RWPE2 (cell line): ENCODE measurements around the gene FAM124A.

Source experiments
- ATAC-seq: fragments of 200-7000 bp; cut with Tn5 transposase; 3 replicates; pipeline ENCODE4 v1.9.1; 2021; ENCODE audit warnings: low read depth
- DNase-seq: peaks from one replicate; pipeline ENCODE4 v3.0.0-alpha.2; 2020; ENCODE audit warnings: low spot score
- H3K27ac ChIP-seq: fragments of 450-650 bp; 2 replicates; pipeline ENCODE4 v1.5.1; 2017; ENCODE audit warnings: mild to moderate bottlenecking; ENCODE audit not compliant: poor library complexity, severe bottlenecking
- H3K27me3 ChIP-seq: fragments of 250-450 bp; sonication (Bioruptor Pico); 2 replicates; pipeline ENCODE4 v1.5.1; 2021; ENCODE audit warnings: mild to moderate bottlenecking, moderate library complexity; ENCODE audit not compliant: insufficient read depth, poor library complexity, severe bottlenecking
- H3K36me3 ChIP-seq: fragments of 250-450 bp; sonication (Bioruptor Pico); 2 replicates; pipeline ENCODE4 v1.5.1; 2020; ENCODE audit warnings: low read depth, mild to moderate bottlenecking, moderate library complexity
- H3K4me1 ChIP-seq: fragments of 250-450 bp; sonication (Bioruptor Pico); 2 replicates; pipeline ENCODE4 v1.5.1; 2021; ENCODE audit warnings: mild to moderate bottlenecking, moderate library complexity; ENCODE audit not compliant: insufficient read depth, poor library complexity, severe bottlenecking
- H3K4me3 ChIP-seq: fragments of 250-450 bp; sonication (Bioruptor Pico); 2 replicates; pipeline ENCODE4 v1.5.1; 2021; ENCODE audit warnings: mild to moderate bottlenecking, moderate library complexity; ENCODE audit not compliant: severe bottlenecking
- H3K9me3 ChIP-seq: fragments of 250-450 bp; sonication (Bioruptor Pico); 2 replicates; pipeline ENCODE4 v1.5.1; 2021; ENCODE audit warnings: mild to moderate bottlenecking, moderate library complexity; ENCODE audit not compliant: severe bottlenecking
- CTCF ChIP-seq: fragments of 450-650 bp; IDR thresholded peaks from one replicate; pipeline ENCODE4 v1.5.1; 2017; ENCODE audit warnings: mild to moderate bottlenecking, moderate library complexity; ENCODE audit not compliant: poor library complexity, severe bottlenecking

Gene FAM124A

GRCh38 chr13:51292000-51292565 is 69.9 kb downstream of the FAM124A start:
- DNase-seq (no peak), ATAC-seq (no peak)
- no peaks in the 10 kb centered on the region for H3K4me1 ChIP-seq
- H3K36me3 ChIP-seq = no peaks in the 10 kb centered on the region
- H3K27ac ChIP-seq = no peak overlapping the region
- TF ChIP-seq CTCF = no peak
- H3K4me3 ChIP-seq = no peak overlapping the region
- no peaks in the 10 kb centered on the region for H3K27me3 ChIP-seq
- no peaks in the 10 kb centered on the region for H3K9me3 ChIP-seq

GRCh38 chr13:51297556-51297955 is 75.4 kb downstream of the FAM124A start:
- Histone ChIP-seq H3K36me3 (no peaks in the 10 kb centered on the region), H3K9me3 (no peaks in the 10 kb centered on the region), H3K4me1 (no peaks in the 10 kb centered on the region), H3K4me3 (no peak overlapping the region), H3K27ac (no peak overlapping the region), H3K27me3 (no peaks in the 10 kb centered on the region)
- DNase-seq (no peak), ATAC-seq (no peak)
- no peak for TF ChIP-seq CTCF

GRCh38 chr13:51298812-51299211 is 76.6 kb downstream of the FAM124A start:
- no peaks in the 10 kb centered on the region for H3K4me1 ChIP-seq
- no peak overlapping the region for H3K27ac ChIP-seq
- no peaks in the 10 kb centered on the region for H3K27me3 ChIP-seq
- H3K36me3 ChIP-seq = no peaks in the 10 kb centered on the region
- DNase-seq = no peak
- TF ChIP-seq CTCF = no peak
- no peak for ATAC-seq
- H3K9me3 ChIP-seq = no peaks in the 10 kb centered on the region
- no peak overlapping the region for H3K4me3 ChIP-seq

GRCh38 chr13:51303063-51303552 is 80.9 kb downstream of the FAM124A start:
- no peak for ATAC-seq
- no peaks in the 10 kb centered on the region for H3K36me3 ChIP-seq
- H3K4me1 ChIP-seq = no peaks in the 10 kb centered on the region
- TF ChIP-seq CTCF = no peak
- H3K4me3 ChIP-seq = no peak overlapping the region
- H3K9me3 ChIP-seq = no peaks in the 10 kb centered on the region
- H3K27me3 ChIP-seq = no peaks in the 10 kb centered on the region
- no peak overlapping the region for H3K27ac ChIP-seq
- no peak for DNase-seq

- no peak for TF ChIP-seq CTCF
- DNase-seq = no peak
- H3K4me1 ChIP-seq = no peaks in the 10 kb centered on the region
- H3K27ac ChIP-seq = no peak overlapping the region
- no peaks in the 10 kb centered on the region for H3K27me3 ChIP-seq
- H3K36me3 ChIP-seq = no peaks in the 10 kb centered on the region
- ATAC-seq = no peak
- no peak overlapping the region for H3K4me3 ChIP-seq
- no peaks in the 10 kb centered on the region for H3K9me3 ChIP-seq
These were observed 81.7 kb downstream of the FAM124A start for GRCh38 chr13:51303882-51304281.
